IgD-negative memory B cell (primary cell): ENCODE results near the gene RING1. TPM values are rescaled to one million over a fixed set of nuclear protein-coding genes. Genes with fewer than 3 reads are reported as not detected.

ENCODE experiments used
- H3K27ac Mint-ChIP-seq, 3 donors: one replicate each; pipeline ENCODE4 v1.8.0; 2020 to 2022; ENCODE audit warnings: mild to moderate bottlenecking in 3 of 3, mixed read lengths in 3 of 3, moderate library complexity in 1 of 3
- H3K27me3 Mint-ChIP-seq: one replicate; pipeline ENCODE4 v1.8.0; 2021; ENCODE audit warnings: mixed read lengths
- H3K36me3 Mint-ChIP-seq: one replicate; pipeline ENCODE4 v1.8.0; 2020; ENCODE audit warnings: mild to moderate bottlenecking, mixed read lengths
- H3K4me1 Mint-ChIP-seq, 3 donors: one replicate each; pipeline ENCODE4 v1.8.0; 2020 to 2022; ENCODE audit warnings: mixed read lengths in 3 of 3, mild to moderate bottlenecking in 1 of 3
- H3K4me3 Mint-ChIP-seq, 4 donors: one replicate each; pipeline ENCODE4 v1.8.0; 2020 to 2022; ENCODE audit warnings: mild to moderate bottlenecking in 4 of 4, mixed read lengths in 4 of 4, moderate library complexity in 3 of 4
- H3K9me3 Mint-ChIP-seq, 3 donors: one replicate each; pipeline ENCODE4 v1.8.0; 2020 to 2021; ENCODE audit warnings: mixed read lengths in 3 of 3, mild to moderate bottlenecking in 1 of 3
- polyA plus RNA-seq: library from polyadenylated mRNA; unstranded; fragments of 300-500 nt; fragmentation: Illumina TruSeq; gene quantifications from one replicate; pipeline ENCODE4 v1.2.3, GENCODE V29; 2021

Gene RING1
- polyA plus RNA-seq, 1 donor from 2014 or later = 9.9 TPM

GRCh38 chr6:33205191-33206026, 2.9 kb upstream of the RING1 start:
- Mint-ChIP-seq H3K4me3 (peak overlapping the region; percentile 89 to 99 (median 96)), H3K9me3 (no peaks in the 10 kb centered on the region), H3K36me3 (peaks cover 11% of the 10 kb centered on the region), H3K4me1 (peaks cover 38 to 42% (median 38%) of the 10 kb centered on the region in 3 donors), H3K27me3 (no peaks in the 10 kb centered on the region), H3K27ac (peak overlapping the region; percentile 58 to 94 (median 89))

GRCh38 chr6:33206027-33206863, 2.1 kb upstream of the RING1 start:
- Mint-ChIP-seq H3K4me3 (peak overlapping the region; percentile 89 to 99 (median 96)), H3K27me3 (no peaks in the 10 kb centered on the region), H3K9me3 (no peaks in the 10 kb centered on the region), H3K36me3 (peaks cover 14% of the 10 kb centered on the region), H3K27ac (peak overlapping the region in 2 of 3 donors; percentile 11 to 94), H3K4me1 (peaks cover 33 to 40% (median 35%) of the 10 kb centered on the region in 3 donors)

- peaks cover 29 to 34% (median 33%) of the 10 kb centered on the region in 3 donors for H3K4me1 Mint-ChIP-seq
- H3K9me3 Mint-ChIP-seq = no peaks in the 10 kb centered on the region
- H3K27me3 Mint-ChIP-seq = peaks cover under 1% of the 10 kb centered on the region
- H3K4me3 Mint-ChIP-seq = peak overlapping the region; percentile 88 to 99 (median 92)
- H3K27ac Mint-ChIP-seq = peak overlapping the region in 1 of 3 donors; percentile 90
- H3K36me3 Mint-ChIP-seq = peaks cover 15% of the 10 kb centered on the region
These were observed 1.3 kb upstream of the RING1 start for GRCh38 chr6:33206864-33207551.

GRCh38 chr6:33207552-33208090, 679 bp upstream of the RING1 start:
- H3K4me3 Mint-ChIP-seq = peak overlapping the region; percentile 88 to 92 (median 90)
- no peaks in the 10 kb centered on the region for H3K9me3 Mint-ChIP-seq
- peaks cover 11% of the 10 kb centered on the region for H3K36me3 Mint-ChIP-seq
- peak overlapping the region; percentile 89 to 93 (median 90) for H3K27ac Mint-ChIP-seq
- peaks cover 25 to 36% (median 29%) of the 10 kb centered on the region in 3 donors for H3K4me1 Mint-ChIP-seq
- peaks cover 6% of the 10 kb centered on the region for H3K27me3 Mint-ChIP-seq

- peaks cover 20% of the 10 kb centered on the region for H3K27me3 Mint-ChIP-seq
These were observed 1.6 kb downstream of the RING1 start for GRCh38 chr6:33209856-33210255.

GRCh38 chr6:33211136-33211535, 2.8 kb downstream of the RING1 start:
- Mint-ChIP-seq H3K27me3 (peaks cover 20% of the 10 kb centered on the region), H3K27ac (no peak overlapping the region), H3K9me3 (no peaks in the 10 kb centered on the region), H3K4me3 (no peak overlapping the region), H3K4me1 (peaks cover 17 to 21% (median 17%) of the 10 kb centered on the region in 3 donors), H3K36me3 (peaks cover 6% of the 10 kb centered on the region)

More at GRCh38 chr6:33209856-33210255, 1.6 kb downstream of the RING1 start:
- H3K4me3 Mint-ChIP-seq = peak overlapping the region in 3 of 4 donors; percentile 88 to 92 (median 88)
- peaks cover 6% of the 10 kb centered on the region for H3K36me3 Mint-ChIP-seq
- no peaks in the 10 kb centered on the region for H3K9me3 Mint-ChIP-seq
- peak overlapping the region in 1 of 3 donors; percentile 90 for H3K27ac Mint-ChIP-seq
- peaks cover 24 to 30% (median 26%) of the 10 kb centered on the region in 3 donors for H3K4me1 Mint-ChIP-seq

- Mint-ChIP-seq H3K4me1 (peaks cover 14 to 18% (median 16%) of the 10 kb centered on the region in 3 donors), H3K4me3 (peak overlapping the region in 2 of 4 donors; percentile 3 to 69), H3K27me3 (peaks cover 20% of the 10 kb centered on the region), H3K27ac (no peak overlapping the region), H3K9me3 (no peaks in the 10 kb centered on the region), H3K36me3 (peaks cover 6% of the 10 kb centered on the region)
These were observed 3.5 kb downstream of the RING1 start for GRCh38 chr6:33211666-33212422.

GRCh38 chr6:33212857-33213165, 4.5 kb downstream of the RING1 start:
- Mint-ChIP-seq H3K27ac (peak overlapping the region in 1 of 3 donors; percentile 88), H3K4me1 (peaks cover 13 to 18% (median 16%) of the 10 kb centered on the region in 3 donors), H3K4me3 (peak overlapping the region in 2 of 4 donors; percentile 64 to 69), H3K9me3 (no peaks in the 10 kb centered on the region), H3K27me3 (peaks cover 21% of the 10 kb centered on the region), H3K36me3 (peaks cover 6% of the 10 kb centered on the region)

GRCh38 chr6:33213166-33213988, 5.1 kb downstream of the RING1 start:
- H3K4me1 Mint-ChIP-seq = peaks cover 12 to 18% (median 16%) of the 10 kb centered on the region in 3 donors

GRCh38 chr6:33213989-33214335, 5.7 kb downstream of the RING1 start:
- peaks cover 10 to 14% (median 14%) of the 10 kb centered on the region in 3 donors for H3K4me1 Mint-ChIP-seq
- no peaks in the 10 kb centered on the region for H3K9me3 Mint-ChIP-seq
- H3K27ac Mint-ChIP-seq = peak overlapping the region in 1 of 3 donors; percentile 22
- H3K36me3 Mint-ChIP-seq = peaks cover 6% of the 10 kb centered on the region
- peaks cover 31% of the 10 kb centered on the region for H3K27me3 Mint-ChIP-seq
- H3K4me3 Mint-ChIP-seq = peak overlapping the region in 2 of 4 donors; percentile 55 to 85

More at GRCh38 chr6:33213166-33213988, 5.1 kb downstream of the RING1 start:
- H3K9me3 Mint-ChIP-seq = no peaks in the 10 kb centered on the region
- peak overlapping the region in 1 of 3 donors; percentile 88 for H3K27ac Mint-ChIP-seq
- H3K36me3 Mint-ChIP-seq = peaks cover 6% of the 10 kb centered on the region
- H3K27me3 Mint-ChIP-seq = peaks cover 27% of the 10 kb centered on the region
- peak overlapping the region in 3 of 4 donors; percentile 55 to 85 (median 74) for H3K4me3 Mint-ChIP-seq

- H3K9me3 Mint-ChIP-seq = no peaks in the 10 kb centered on the region
- no peak overlapping the region for H3K27ac Mint-ChIP-seq
- no peak overlapping the region for H3K4me3 Mint-ChIP-seq
- H3K36me3 Mint-ChIP-seq = peaks cover 4% of the 10 kb centered on the region
- peaks cover 36% of the 10 kb centered on the region for H3K27me3 Mint-ChIP-seq
- peaks cover 6 to 9% (median 9%) of the 10 kb centered on the region in 3 donors for H3K4me1 Mint-ChIP-seq
These were observed 7.2 kb downstream of the RING1 start for GRCh38 chr6:33215271-33216116.

GRCh38 chr6:33216117-33216649, 7.9 kb downstream of the RING1 start:
- no peak overlapping the region for H3K27ac Mint-ChIP-seq
- peaks cover 37% of the 10 kb centered on the region for H3K27me3 Mint-ChIP-seq
- no peak overlapping the region for H3K4me3 Mint-ChIP-seq

More at GRCh38 chr6:33216117-33216649, 7.9 kb downstream of the RING1 start:
- peaks cover 6 to 9% (median 9%) of the 10 kb centered on the region in 3 donors for H3K4me1 Mint-ChIP-seq
- no peaks in the 10 kb centered on the region for H3K9me3 Mint-ChIP-seq
- peaks cover 2% of the 10 kb centered on the region for H3K36me3 Mint-ChIP-seq
